Neural progenitor cell (in vitro differentiated cells): ENCODE measurements around the gene GDF15.

Source experiments
- CTCF ChIP-seq: fragments of 200-600 bp; sonication (generic); IDR thresholded peaks from 2 replicates; pipeline ENCODE4 v1.5.1; 2017; ENCODE audit warnings: antibody characterized with exemption, mild to moderate bottlenecking
- EZH2 ChIP-seq: fragments of 200-600 bp; sonication (generic); IDR thresholded peaks from 2 replicates; pipeline ENCODE4 v1.6.1; 2017; ENCODE audit warnings: antibody characterized with exemption, mild to moderate bottlenecking, moderate library complexity
- EZH2phosphoT487 ChIP-seq: fragments of 200-600 bp; sonication (generic); IDR thresholded peaks from 2 replicates; pipeline ENCODE4 v1.6.1; 2017; ENCODE audit warnings: antibody characterized with exemption

GRCh38 chr19:18423258-18424020 is 37.5 kb downstream of the GDF15 start:
- TF ChIP-seq CTCF: no peak
- TF ChIP-seq EZH2: no peak
- TF ChIP-seq EZH2phosphoT487: no peak
